Gastroesophageal sphincter (tissue), 3 donors: ENCODE measurements around the gene STX2.

ENCODE experiments used
- EP300 ChIP-seq: sonication (generic); formaldehyde crosslinking; IDR thresholded peaks from one replicate; pipeline ENCODE4 v1.6.1; 2017; ENCODE audit warnings: antibody characterized with exemption, mild to moderate bottlenecking
- POLR2A ChIP-seq, 2 donors: fragments of 450-650 bp; IDR thresholded peaks; one replicate each; pipeline ENCODE4 v1.6.1; 2017; ENCODE audit warnings: antibody characterized with exemption in 2 of 2, mild to moderate bottlenecking in 2 of 2, moderate library complexity in 1 of 2
- POLR2AphosphoS5 ChIP-seq: sonication (generic); formaldehyde crosslinking; IDR thresholded peaks from one replicate; pipeline ENCODE4 v1.6.1; 2017; ENCODE audit warnings: antibody characterized with exemption
- TF ChIP-seq, protein P1 (sequence below), 4 experiments: fragments of 200-600 bp in 2 of 4; fragments of 450-650 bp in 2 of 4; sonication (generic) in 1 of 4; IDR thresholded peaks; one replicate each; pipeline ENCODE4 v1.5.1; 2017 to 2019; ENCODE audit warnings: antibody characterized with exemption in 4 of 4, mild to moderate bottlenecking in 2 of 4, moderate library complexity in 2 of 4

DNA sequence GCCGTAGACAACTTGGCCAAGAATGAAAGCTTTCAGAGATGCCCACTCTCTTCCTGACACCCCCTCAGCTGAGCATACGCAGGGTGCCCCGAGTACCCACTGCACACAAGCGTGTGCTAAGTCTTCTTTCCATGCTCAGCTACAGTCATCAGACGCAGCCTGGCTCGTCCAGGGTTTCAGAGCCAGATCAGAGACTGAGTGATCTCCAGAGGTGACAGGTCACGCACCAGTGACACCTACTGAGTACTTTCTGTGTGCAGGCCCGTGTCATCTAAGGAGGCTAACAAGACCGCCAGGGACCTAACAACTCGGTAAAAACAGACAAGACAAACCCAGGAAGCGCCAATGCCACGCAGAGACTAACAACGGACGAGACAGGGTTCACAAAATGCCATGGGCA is 25.1 kb downstream of the STX2 start:
- TF ChIP-seq, protein P1, sequence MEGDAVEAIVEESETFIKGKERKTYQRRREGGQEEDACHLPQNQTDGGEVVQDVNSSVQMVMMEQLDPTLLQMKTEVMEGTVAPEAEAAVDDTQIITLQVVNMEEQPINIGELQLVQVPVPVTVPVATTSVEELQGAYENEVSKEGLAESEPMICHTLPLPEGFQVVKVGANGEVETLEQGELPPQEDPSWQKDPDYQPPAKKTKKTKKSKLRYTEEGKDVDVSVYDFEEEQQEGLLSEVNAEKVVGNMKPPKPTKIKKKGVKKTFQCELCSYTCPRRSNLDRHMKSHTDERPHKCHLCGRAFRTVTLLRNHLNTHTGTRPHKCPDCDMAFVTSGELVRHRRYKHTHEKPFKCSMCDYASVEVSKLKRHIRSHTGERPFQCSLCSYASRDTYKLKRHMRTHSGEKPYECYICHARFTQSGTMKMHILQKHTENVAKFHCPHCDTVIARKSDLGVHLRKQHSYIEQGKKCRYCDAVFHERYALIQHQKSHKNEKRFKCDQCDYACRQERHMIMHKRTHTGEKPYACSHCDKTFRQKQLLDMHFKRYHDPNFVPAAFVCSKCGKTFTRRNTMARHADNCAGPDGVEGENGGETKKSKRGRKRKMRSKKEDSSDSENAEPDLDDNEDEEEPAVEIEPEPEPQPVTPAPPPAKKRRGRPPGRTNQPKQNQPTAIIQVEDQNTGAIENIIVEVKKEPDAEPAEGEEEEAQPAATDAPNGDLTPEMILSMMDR (IDR thresholded peaks at IDR 0.05), result no peak
- no peak for TF ChIP-seq POLR2A (IDR thresholded peaks at IDR 0.05)
- TF ChIP-seq POLR2AphosphoS5, result no peak
- no peak for TF ChIP-seq EP300
